Measurements from ENCODE around the gene CHKB. TPM values are rescaled to one million over a fixed set of nuclear protein-coding genes. Genes with fewer than 3 reads are reported as not detected.

The CHKB gene
- total and polyA plus RNA-seq, 2 of the 8 experiments (the other 6 are each of a cell fraction or from before 2014, with no cell fraction given): 27.9 to 42.2 TPM

DNA sequence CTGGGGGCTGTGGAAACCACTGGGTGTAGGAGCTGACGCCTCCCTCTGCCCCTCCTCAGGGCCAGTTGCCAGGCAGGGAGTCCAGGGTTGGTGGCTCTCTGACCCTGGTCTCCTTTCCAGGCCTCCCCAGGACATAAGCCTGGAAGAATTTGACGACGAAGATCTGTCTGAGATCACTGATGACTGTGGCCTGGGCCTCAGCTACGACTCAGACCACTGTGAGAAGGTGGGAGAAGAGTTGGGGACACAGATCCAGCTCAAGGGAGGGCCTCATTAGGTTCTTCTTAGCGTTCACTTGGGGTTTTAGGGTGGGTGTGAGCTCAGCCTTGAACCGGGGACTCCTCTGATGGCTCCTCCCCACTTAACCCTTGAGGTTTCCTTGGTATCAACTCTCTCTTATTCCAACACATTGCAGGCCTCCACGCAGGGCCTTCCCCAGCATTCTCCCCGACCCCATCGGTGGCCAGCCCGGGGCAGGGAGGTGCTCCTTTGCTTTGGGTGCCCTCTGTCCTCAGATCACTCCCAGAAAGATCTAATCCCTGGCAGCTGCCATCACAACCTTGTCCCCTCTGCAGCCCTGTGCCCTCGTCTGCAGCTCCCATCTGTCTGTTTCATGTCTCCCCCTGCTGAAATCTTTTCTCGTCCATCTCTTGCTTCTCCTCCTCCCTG, 19.2 kb upstream of the CHKB start:
- Histone ChIP-seq H3K27ac (ENCODE audit: low read depth, low read length) (no peak overlapping the region), H4K8ac (ENCODE audit: extremely low read depth, insufficient read depth, low read length) (no peak overlapping the region), H2AFZ (ENCODE audit: low read length) (no peak overlapping the region), H3K23me2 (ENCODE audit: low read depth, low read length) (peaks cover 2% of the 10 kb centered on the region; the same call in 1 of the 2 replicates), H3K4me3 (ENCODE audit: extremely low read depth in 1 of 4, insufficient read depth in 2 of 4, low read depth in 3 of 4, low read length in 4 of 4) (no peak overlapping the region), H3K9ac (replicated peaks in 1 of 4; ENCODE audit: extremely low read depth in 1 of 4, low read depth in 3 of 4, low read length in 3 of 4) (no peak overlapping the region), H3K79me1 (ENCODE audit: low read depth, low read length) (no peaks in the 10 kb centered on the region), H3K36me3 (ENCODE audit: control insufficient read depth in 2 of 4, insufficient read depth in 4 of 4, low read length in 3 of 4) (peaks cover 0 to 3% (median 0%) of the 10 kb centered on the region in 4 experiments; a peak in 1 of 8 replicates), H2BK120ac (replicated peaks; ENCODE audit: low read depth, low read length) (no peak overlapping the region), H4K20me1 (replicated peaks in 1 of 2; ENCODE audit: control insufficient read depth in 1 of 2, insufficient read depth in 2 of 2, low read length in 2 of 2) (peaks cover 10 to 11% of the 10 kb centered on the region in 2 experiments), H3K4me1 (replicated peaks in 1 of 4; ENCODE audit: control insufficient read depth in 3 of 4, insufficient read depth in 4 of 4, low read length in 3 of 4) (peaks cover 0 to 16% (median 4%) of the 10 kb centered on the region in 4 experiments; a peak in 5 of 7 replicates), H3K18ac (ENCODE audit: extremely low read depth, low read length) (no peak overlapping the region; the same call in 1 of the 2 replicates), H2AK5ac (ENCODE audit: low read depth, low read length) (no peak overlapping the region), H3K23ac (ENCODE audit: insufficient read length) (no peak overlapping the region), H2BK12ac (ENCODE audit: low read depth, low read length) (no peak overlapping the region), H3K56ac (replicated peaks; ENCODE audit: insufficient read length, low read depth, low read length) (no peak overlapping the region), H4K91ac (replicated peaks; ENCODE audit: insufficient read length, low read length) (no peak overlapping the region), H3K27me3 (replicated peaks in 1 of 4; ENCODE audit: control insufficient read depth in 3 of 4, extremely low read depth in 1 of 4, insufficient read depth in 3 of 4, low read length in 3 of 4) (peaks cover 54 to 85% (median 63%) of the 10 kb centered on the region in 4 experiments; a peak in 6 of 7 replicates), H2BK15ac (ENCODE audit: low read length) (no peak overlapping the region), H4K5ac (ENCODE audit: insufficient read length, low read depth, low read length) (no peak overlapping the region), H3K14ac (ENCODE audit: insufficient read length) (no peak overlapping the region), H3K79me2 (ENCODE audit: control insufficient read depth in 1 of 2, insufficient read depth in 2 of 2, low read length in 2 of 2) (no peaks in the 10 kb centered on the region), H3K4me2 (ENCODE audit: insufficient read depth in 1 of 2, low read depth in 2 of 2, low read length in 2 of 2) (peak overlapping the region; percentile 53 to 69; a peak in 3 of 4 replicates), H2BK5ac (ENCODE audit: low read depth, low read length) (no peak overlapping the region), H3K4ac (replicated peaks; ENCODE audit: insufficient read length, low read depth, low read length) (no peak overlapping the region), H3K9me3 (ENCODE audit: insufficient read depth in 2 of 2, low read depth in 1 of 2, low read length in 1 of 2) (no peaks in the 10 kb centered on the region), H2BK20ac (ENCODE audit: low read length) (no peak overlapping the region)
- FAIRE-seq (no peak), DNase-seq (ENCODE audit: low read depth in 1 of 2, low spot score in 2 of 2) (peak in 1 of 2 experiments; percentile 47)
- TF ChIP-seq POLR2A (IDR thresholded peaks at IDR 0.05; ENCODE audit: control extremely low read depth in 1 of 2, low read depth in 2 of 2, low read length in 2 of 2) (no peak), EZH2 (IDR thresholded peaks at IDR 0.05; ENCODE audit: low read depth, low read length, severe bottlenecking) (peak; percentile 52), SUZ12 (IDR thresholded peaks at IDR 0.05; ENCODE audit: low read length) (peak; percentile 33; the same call in 1 of the 2 replicates)
- CTCF ChIA-PET (ENCODE audit: partially characterized antibody): interaction anchor here (0.8 to 1.9 kb wide), 6 partner anchors 10 to 93 kb away, joined by 3 to 13 read pairs (median 4); partner anchors contain the start of genes ARSA, CPT1B and SYCE3
- WGBS, 2 experiments (ENCODE audit: extremely low coverage in 1 of 2, insufficient coverage in 1 of 2, insufficient read length in 1 of 2, insufficient replicate concordance in 2 of 2, low coverage in 1 of 2, low lambda C conversion rate in 2 of 2, missing lambda C conversion rate in 1 of 2): 61% methylated on average over 11 of the region's 12 CpGs; no CpG with 5 or more reads in 1 of the 2 experiments
- POLR2A ChIA-PET (ENCODE audit: partially characterized antibody): interaction anchor here (0.9 kb wide), 1 partner anchor 19 kb away, joined by 3 read pairs; the partner anchor contains the start of gene CHKB
